H9 (cell line): ENCODE results near the gene FAM20A. TPM values are rescaled to one million over a fixed set of nuclear protein-coding genes. Genes with fewer than 3 reads are reported as not detected.

Experiments used
- DNase-seq: peaks from one replicate; pipeline ENCODE4 v3.0.0-alpha.2; 2017
- H2AFZ ChIP-seq: one replicate; pipeline ENCODE4 v1.6.1; 2013; ENCODE audit warnings: mild to moderate bottlenecking, low read length, control low read depth, moderate library complexity
- H2AK5ac ChIP-seq: 2 replicates; pipeline ENCODE4 v1.6.1; 2013; ENCODE audit warnings: low read length, control low read depth, mixed read lengths; ENCODE audit not compliant: insufficient read length
- H2BK120ac ChIP-seq: one replicate; pipeline ENCODE4 v1.6.1; 2013; ENCODE audit warnings: low read depth, mild to moderate bottlenecking, low read length, control low read depth, inconsistent platforms; ENCODE audit not compliant: poor library complexity, severe bottlenecking
- H2BK12ac ChIP-seq: 2 replicates; pipeline ENCODE4 v1.6.1; 2013; ENCODE audit warnings: low read length, control low read depth, mixed read lengths, low read depth; ENCODE audit not compliant: insufficient read length
- H2BK15ac ChIP-seq: 2 replicates; pipeline ENCODE4 v1.6.1; 2013; ENCODE audit warnings: low read depth, low read length, control low read depth
- H2BK20ac ChIP-seq: one replicate; pipeline ENCODE4 v1.6.1; 2013; ENCODE audit warnings: low read depth, mild to moderate bottlenecking, low read length, control low read depth, inconsistent platforms; ENCODE audit not compliant: poor library complexity, severe bottlenecking
- H2BK5ac ChIP-seq: 2 replicates; pipeline ENCODE4 v1.6.1; 2013; ENCODE audit warnings: low read length, control low read depth, mixed read lengths; ENCODE audit not compliant: insufficient read length
- H3K14ac ChIP-seq: 2 replicates; pipeline ENCODE4 v1.6.1; 2013; ENCODE audit warnings: low read length, control low read depth; ENCODE audit not compliant: insufficient read depth
- H3K18ac ChIP-seq: 2 replicates; pipeline ENCODE4 v1.6.1; 2013; ENCODE audit warnings: low read depth, mild to moderate bottlenecking, mixed read lengths, low read length, control low read depth; ENCODE audit not compliant: insufficient read length
- H3K23ac ChIP-seq: 2 replicates; pipeline ENCODE4 v1.6.1; 2013; ENCODE audit warnings: low read length, control low read depth, mixed read lengths, low read depth; ENCODE audit not compliant: insufficient read length
- H3K23me2 ChIP-seq: 2 replicates; pipeline ENCODE4 v1.6.1; 2013; ENCODE audit warnings: low read depth, mild to moderate bottlenecking, mixed read lengths, low read length, control low read depth; ENCODE audit not compliant: insufficient read length, poor library complexity, severe bottlenecking
- H3K27ac ChIP-seq: 2 replicates; pipeline ENCODE4 v1.5.1; 2013; ENCODE audit warnings: low read length, control low read depth, mixed read lengths, low read depth; ENCODE audit not compliant: insufficient read length
- H3K27me3 ChIP-seq: 2 replicates; pipeline ENCODE4 v1.6.1; 2013; ENCODE audit warnings: low read length, control low read depth, inconsistent platforms; ENCODE audit not compliant: insufficient read depth
- H3K4ac ChIP-seq: 2 replicates; pipeline ENCODE4 v1.6.1; 2013; ENCODE audit warnings: low read depth, mild to moderate bottlenecking, control low read depth, inconsistent platforms, low read length, moderate library complexity
- H3K4me1 ChIP-seq: 2 replicates; pipeline ENCODE4 v1.6.1; 2013; ENCODE audit warnings: low read length, control low read depth, inconsistent platforms; ENCODE audit not compliant: insufficient read depth
- H3K4me2 ChIP-seq: 2 replicates; pipeline ENCODE4 v1.6.1; 2013; ENCODE audit warnings: low read length, control low read depth, mixed read lengths; ENCODE audit not compliant: insufficient read length, insufficient read depth
- H3K56ac ChIP-seq: 2 replicates; pipeline ENCODE4 v1.6.1; 2013; ENCODE audit warnings: low read depth, mild to moderate bottlenecking, mixed read lengths, low read length, control low read depth; ENCODE audit not compliant: insufficient read length
- H3K79me1 ChIP-seq: 2 replicates; pipeline ENCODE4 v1.6.1; 2013; ENCODE audit warnings: low read depth, mild to moderate bottlenecking, moderate library complexity, low read length, control low read depth, inconsistent platforms; ENCODE audit not compliant: insufficient read depth, poor library complexity, severe bottlenecking
- H3K79me2 ChIP-seq: 2 replicates; pipeline ENCODE4 v1.6.1; 2013; ENCODE audit warnings: low read length, control low read depth, inconsistent platforms; ENCODE audit not compliant: insufficient read depth
- H3K9ac ChIP-seq: 2 replicates; pipeline ENCODE4 v1.6.1; 2013; ENCODE audit warnings: low read length, control low read depth, mixed read lengths; ENCODE audit not compliant: insufficient read length; ENCODE audit errors: extremely low read depth
- H3K9me3 ChIP-seq: one replicate; pipeline ENCODE4 v1.6.1; 2013; ENCODE audit warnings: low read depth, low read length, inconsistent platforms; ENCODE audit not compliant: control insufficient read depth
- H3T11ph ChIP-seq: one replicate; pipeline ENCODE4 v1.6.1; 2013; ENCODE audit warnings: mild to moderate bottlenecking, low read length, control low read depth, inconsistent platforms
- H4K20me1 ChIP-seq: one replicate; pipeline ENCODE4 v1.6.1; 2013; ENCODE audit not compliant: control insufficient read depth, insufficient read length, insufficient read depth
- H4K5ac ChIP-seq: 2 replicates; pipeline ENCODE4 v1.6.1; 2013; ENCODE audit warnings: low read depth, mild to moderate bottlenecking, mixed read lengths, low read length, control low read depth; ENCODE audit not compliant: insufficient read length
- H4K8ac ChIP-seq: replicated peaks from 2 replicates; pipeline ENCODE4 v1.6.1; 2013; ENCODE audit warnings: low read length, control low read depth, mixed read lengths, low read depth; ENCODE audit not compliant: insufficient read length
- H4K91ac ChIP-seq: 2 replicates; pipeline ENCODE4 v1.6.1; 2013; ENCODE audit warnings: low read depth, mild to moderate bottlenecking, moderate library complexity, mixed read lengths, low read length, control low read depth; ENCODE audit not compliant: insufficient read length
- H3K27ac Mint-ChIP-seq, 3 experiments: 2 replicates in 2 of 3; 3 replicates in 1 of 3; pipeline ENCODE4 v1.8.0; 2020 to 2021; ENCODE audit warnings: mixed read lengths in 3 of 3, mild to moderate bottlenecking in 1 of 3, moderate library complexity in 1 of 3
- H3K27me3 Mint-ChIP-seq: 2 replicates; pipeline ENCODE4 v1.8.0; 2021; ENCODE audit warnings: low read depth, mild to moderate bottlenecking, moderate library complexity, mixed read lengths
- H3K36me3 Mint-ChIP-seq, 3 experiments: 2 replicates in 2 of 3; 3 replicates in 1 of 3; pipeline ENCODE4 v1.8.0; 2020 to 2021; ENCODE audit warnings: low read depth in 3 of 3, mixed read lengths in 3 of 3; ENCODE audit not compliant: insufficient read depth in 1 of 3
- H3K4me1 Mint-ChIP-seq, 2 experiments: 2 replicates each; pipeline ENCODE4 v1.8.0; 2020; ENCODE audit warnings: mixed read lengths in 2 of 2
- H3K4me3 Mint-ChIP-seq, 2 experiments: 2 replicates in 1 of 2; 3 replicates in 1 of 2; pipeline ENCODE4 v1.8.0; 2020 to 2021; ENCODE audit warnings: mild to moderate bottlenecking in 2 of 2, mixed read lengths in 2 of 2, moderate library complexity in 1 of 2
- H3K9me3 Mint-ChIP-seq, 2 experiments: 2 replicates in 1 of 2; 3 replicates in 1 of 2; pipeline ENCODE4 v1.8.0; 2020; ENCODE audit warnings: mild to moderate bottlenecking in 2 of 2, mixed read lengths in 2 of 2, moderate library complexity in 1 of 2
- WGBS: extraction: QIAGEN DNeasy Blood & Tissue Kit; methylation state at CpG from one replicate; pipeline ENCODE4 v1.1.7; 2013; ENCODE audit warnings: missing lambda C conversion rate, low lambda C conversion rate, mixed read lengths; ENCODE audit not compliant: insufficient read length; ENCODE audit errors: extremely low coverage; 5-methylcytosine and 5-hydroxymethylcytosine counted together
- total RNA-seq: library from RNA; stranded (reverse); gene quantifications from 2 replicates; pipeline ENCODE4 v1.2.1, GENCODE V29; 2021
- TF ChIP-seq, protein P1 (sequence below): fragments of 200-600 bp; sonication (generic); conservative IDR thresholded peaks from 3 replicates; pipeline ENCODE4 v1.8.0; 2021; ENCODE audit warnings: antibody characterized with exemption, mild to moderate bottlenecking

Gene FAM20A
- total RNA-seq, 1 experiment from 2014 or later = 34.4 TPM

DNA sequence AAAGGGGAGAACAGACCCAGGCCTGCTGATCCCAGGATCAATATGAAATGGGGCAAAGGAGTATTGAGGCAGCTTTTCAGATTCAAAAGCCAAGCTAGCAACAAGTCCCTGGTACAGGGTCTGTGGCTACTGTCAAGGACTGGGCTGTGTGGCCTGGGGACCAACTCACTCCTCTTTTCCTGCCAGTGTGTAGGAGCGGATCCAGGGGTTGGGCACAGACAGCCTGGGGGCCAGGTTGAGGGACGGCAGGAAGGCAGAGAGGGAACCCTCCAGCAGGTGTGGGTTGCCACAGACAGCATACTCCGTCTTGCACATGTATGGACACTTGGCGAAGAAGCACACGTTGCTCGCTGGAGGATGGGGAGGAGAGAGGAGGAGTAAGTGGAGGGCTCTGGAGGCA is 59.4 kb downstream of the FAM20A start:
- Histone ChIP-seq H3K4ac (no peak overlapping the region), H3K4me2 (no peak overlapping the region), H3K79me2 (no peaks in the 10 kb centered on the region), H4K20me1 (no peaks in the 10 kb centered on the region), H4K8ac (no peak overlapping the region), H3K18ac (no peak overlapping the region), H2BK5ac (no peak overlapping the region), H2BK20ac (no peak overlapping the region), H3K9ac (no peak overlapping the region), H3K4me1 (no peaks in the 10 kb centered on the region), H3K79me1 (no peaks in the 10 kb centered on the region), H2AFZ (no peak overlapping the region), H3K14ac (no peak overlapping the region), H2BK12ac (no peak overlapping the region), H3K27me3 (no peaks in the 10 kb centered on the region), H2BK120ac (no peak overlapping the region), H3K23me2 (no peaks in the 10 kb centered on the region), H4K5ac (no peak overlapping the region), H3K9me3 (no peaks in the 10 kb centered on the region), H3T11ph (no peak overlapping the region), H3K56ac (no peak overlapping the region), H2AK5ac (no peak overlapping the region), H2BK15ac (no peak overlapping the region), H4K91ac (no peak overlapping the region), H3K27ac (no peak overlapping the region), H3K23ac (no peak overlapping the region)
- no peak for DNase-seq
- Mint-ChIP-seq H3K4me1 (no peaks in the 10 kb centered on the region), H3K36me3 (peaks cover 8 to 67% (median 61%) of the 10 kb centered on the region in 3 experiments), H3K27me3 (no peaks in the 10 kb centered on the region; the same call in 1 of the 2 replicates), H3K27ac (0 out of 7 replicates have a peak overlapping the region, but pooled peaks of 1 of the 3 experiments have one; percentile 24), H3K4me3 (no peak overlapping the region; a peak in 1 of 5 replicates), H3K9me3 (peaks cover 1 to 3% of the 10 kb centered on the region in 2 experiments; a peak in 4 of 5 replicates)
- TF ChIP-seq, protein P1, sequence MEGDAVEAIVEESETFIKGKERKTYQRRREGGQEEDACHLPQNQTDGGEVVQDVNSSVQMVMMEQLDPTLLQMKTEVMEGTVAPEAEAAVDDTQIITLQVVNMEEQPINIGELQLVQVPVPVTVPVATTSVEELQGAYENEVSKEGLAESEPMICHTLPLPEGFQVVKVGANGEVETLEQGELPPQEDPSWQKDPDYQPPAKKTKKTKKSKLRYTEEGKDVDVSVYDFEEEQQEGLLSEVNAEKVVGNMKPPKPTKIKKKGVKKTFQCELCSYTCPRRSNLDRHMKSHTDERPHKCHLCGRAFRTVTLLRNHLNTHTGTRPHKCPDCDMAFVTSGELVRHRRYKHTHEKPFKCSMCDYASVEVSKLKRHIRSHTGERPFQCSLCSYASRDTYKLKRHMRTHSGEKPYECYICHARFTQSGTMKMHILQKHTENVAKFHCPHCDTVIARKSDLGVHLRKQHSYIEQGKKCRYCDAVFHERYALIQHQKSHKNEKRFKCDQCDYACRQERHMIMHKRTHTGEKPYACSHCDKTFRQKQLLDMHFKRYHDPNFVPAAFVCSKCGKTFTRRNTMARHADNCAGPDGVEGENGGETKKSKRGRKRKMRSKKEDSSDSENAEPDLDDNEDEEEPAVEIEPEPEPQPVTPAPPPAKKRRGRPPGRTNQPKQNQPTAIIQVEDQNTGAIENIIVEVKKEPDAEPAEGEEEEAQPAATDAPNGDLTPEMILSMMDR = no peak
- no CpG with 5 or more reads among the region's 6 CpGs for WGBS
